Bronchial epithelial cell (primary cell): Measurements from ENCODE around the gene MDGA2. TPM values are rescaled to one million over a fixed set of nuclear protein-coding genes. Genes with fewer than 3 reads are reported as not detected.
"Not testable (repeated sequence)": the region's sequence is repeated elsewhere in the genome, so short reads cannot be mapped to it uniquely, and the experiment has no call there.

Experiments
- DNase-seq: peaks from one replicate; pipeline ENCODE4 v3.0.0-alpha.2; 2010; ENCODE audit warnings: low read depth
- FAIRE-seq: peaks from 2 replicates; lab custom pipeline; 2011; peaks lifted over from hg19 to GRCh38; lab: Jason Lieb, UNC
- H3K27me3 ChIP-seq: 2 replicates; pipeline ENCODE4 v1.5.1; 2011; ENCODE audit warnings: low read length; ENCODE audit not compliant: control insufficient read depth, insufficient read depth
- H3K36me3 ChIP-seq: 2 replicates; pipeline ENCODE4 v1.5.1; 2011; ENCODE audit warnings: low read length; ENCODE audit not compliant: control insufficient read depth, insufficient read depth
- H3K4me3 ChIP-seq: 2 replicates; pipeline ENCODE4 v1.5.1; 2011; ENCODE audit warnings: mild to moderate bottlenecking, low read depth, low read length, control low read depth
- total RNA-seq: library from RNA; depleted of rRNA; stranded (reverse); fragments of >200 nt; gene quantifications from 2 replicates; pipeline ENCODE4 v1.2.1, GENCODE V29; 2014
- TF ChIP-seq, protein P1 (sequence below): IDR thresholded peaks from 2 replicates; pipeline ENCODE4 v1.5.1; 2011; ENCODE audit warnings: mild to moderate bottlenecking, moderate library complexity, low read length, control low read depth, inconsistent platforms; ENCODE audit not compliant: insufficient read depth, severe bottlenecking

The MDGA2 gene
- total RNA-seq, 1 donor from 2014 or later, result not detected

DNA sequence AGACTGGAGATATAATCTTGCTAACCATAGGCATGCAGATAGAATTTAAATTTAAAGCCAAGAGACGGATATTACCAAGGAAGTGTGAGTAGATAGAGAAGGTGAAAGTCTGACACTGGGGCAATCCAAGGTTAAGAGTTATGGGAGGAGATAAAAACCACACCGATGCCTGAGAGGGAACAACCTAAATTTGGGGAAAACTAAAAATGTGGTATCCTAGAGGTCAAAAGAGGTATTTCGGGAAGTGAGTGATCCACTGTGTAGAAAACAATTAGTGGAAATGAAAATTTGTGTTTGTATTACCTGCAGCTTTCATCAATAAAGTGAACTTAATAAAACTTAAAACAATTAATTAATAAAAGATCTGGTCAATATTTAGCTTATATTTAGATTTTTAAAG is 754.9 kb downstream of the MDGA2 start:
- TF ChIP-seq, protein P1, sequence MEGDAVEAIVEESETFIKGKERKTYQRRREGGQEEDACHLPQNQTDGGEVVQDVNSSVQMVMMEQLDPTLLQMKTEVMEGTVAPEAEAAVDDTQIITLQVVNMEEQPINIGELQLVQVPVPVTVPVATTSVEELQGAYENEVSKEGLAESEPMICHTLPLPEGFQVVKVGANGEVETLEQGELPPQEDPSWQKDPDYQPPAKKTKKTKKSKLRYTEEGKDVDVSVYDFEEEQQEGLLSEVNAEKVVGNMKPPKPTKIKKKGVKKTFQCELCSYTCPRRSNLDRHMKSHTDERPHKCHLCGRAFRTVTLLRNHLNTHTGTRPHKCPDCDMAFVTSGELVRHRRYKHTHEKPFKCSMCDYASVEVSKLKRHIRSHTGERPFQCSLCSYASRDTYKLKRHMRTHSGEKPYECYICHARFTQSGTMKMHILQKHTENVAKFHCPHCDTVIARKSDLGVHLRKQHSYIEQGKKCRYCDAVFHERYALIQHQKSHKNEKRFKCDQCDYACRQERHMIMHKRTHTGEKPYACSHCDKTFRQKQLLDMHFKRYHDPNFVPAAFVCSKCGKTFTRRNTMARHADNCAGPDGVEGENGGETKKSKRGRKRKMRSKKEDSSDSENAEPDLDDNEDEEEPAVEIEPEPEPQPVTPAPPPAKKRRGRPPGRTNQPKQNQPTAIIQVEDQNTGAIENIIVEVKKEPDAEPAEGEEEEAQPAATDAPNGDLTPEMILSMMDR, result no peak
- Histone ChIP-seq H3K36me3 (no peaks in the 10 kb centered on the region), H3K4me3 (no peak overlapping the region), H3K27me3 (no peaks in the 10 kb centered on the region)
- no peak for DNase-seq
- FAIRE-seq, result no peak

DNA sequence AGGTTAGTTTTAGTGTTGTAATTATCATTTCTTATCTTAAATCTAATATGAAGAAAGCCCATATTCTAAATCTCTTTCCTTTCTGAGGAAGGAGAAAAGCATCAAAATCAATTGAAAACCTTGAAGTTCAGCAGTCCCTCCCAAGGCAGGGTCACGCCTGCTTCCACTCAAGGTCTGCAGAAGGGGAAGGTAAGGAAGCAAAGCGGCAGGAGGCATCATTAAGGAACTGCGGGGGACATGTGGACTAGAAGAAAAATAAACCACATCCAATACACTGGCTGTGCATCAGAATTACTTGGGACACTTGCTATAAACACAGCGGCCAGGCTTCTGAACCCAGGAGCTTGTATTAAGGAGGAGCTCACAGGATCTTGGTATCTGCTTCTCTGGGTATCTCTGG is 759.9 kb downstream of the MDGA2 start:
- not testable (repeated sequence) for FAIRE-seq, H3K27me3 ChIP-seq, H3K4me3 ChIP-seq, DNase-seq, H3K36me3 ChIP-seq

DNA sequence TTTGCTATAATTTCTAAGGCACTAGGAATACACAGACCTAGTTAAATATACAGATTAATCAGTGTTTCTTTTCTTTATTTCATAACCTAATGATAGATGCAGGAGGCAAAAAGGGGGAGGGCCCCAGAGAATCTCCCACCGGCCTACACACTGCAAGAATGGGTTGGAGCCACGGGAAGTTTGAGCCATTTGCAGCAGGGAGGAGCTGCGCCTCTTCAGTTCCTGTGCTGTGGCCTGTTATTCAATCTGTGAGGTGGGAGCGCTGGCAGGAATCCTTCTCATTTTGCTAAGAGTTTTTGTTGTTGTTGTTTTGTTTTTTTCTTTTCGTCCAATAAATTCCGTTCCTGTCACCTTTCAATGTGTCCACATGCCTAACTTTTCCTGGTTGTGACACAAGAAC is 772.6 kb downstream of the MDGA2 start:
- FAIRE-seq (no peak), DNase-seq (no peak)
- TF ChIP-seq, protein P1, result no peak
- no peaks in the 10 kb centered on the region for H3K36me3 ChIP-seq
- H3K4me3 ChIP-seq, result no peak overlapping the region
- H3K27me3 ChIP-seq, result no peaks in the 10 kb centered on the region

DNA sequence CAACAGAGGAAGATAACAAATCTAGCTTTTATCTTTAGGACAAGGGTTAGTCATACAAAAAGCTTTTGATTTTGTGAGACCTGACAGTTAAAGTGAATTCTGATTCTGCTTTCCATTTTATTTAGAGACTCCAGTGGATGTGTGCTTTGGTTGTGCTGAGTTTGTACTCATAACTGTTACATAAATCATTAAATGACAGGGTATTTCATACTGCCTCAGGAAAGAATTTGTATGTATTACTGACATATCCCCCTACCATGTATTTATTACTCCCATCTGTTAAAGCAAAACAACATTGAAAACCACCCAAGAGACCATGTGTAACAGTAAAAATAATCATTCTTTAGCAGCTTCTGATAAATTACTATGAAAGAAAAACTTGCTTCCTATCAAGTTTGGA is 780.9 kb downstream of the MDGA2 start:
- TF ChIP-seq, protein P1, result no peak
- no peak for DNase-seq
- Histone ChIP-seq H3K4me3 (no peak overlapping the region), H3K36me3 (no peaks in the 10 kb centered on the region), H3K27me3 (no peaks in the 10 kb centered on the region)
- FAIRE-seq, result no peak

DNA sequence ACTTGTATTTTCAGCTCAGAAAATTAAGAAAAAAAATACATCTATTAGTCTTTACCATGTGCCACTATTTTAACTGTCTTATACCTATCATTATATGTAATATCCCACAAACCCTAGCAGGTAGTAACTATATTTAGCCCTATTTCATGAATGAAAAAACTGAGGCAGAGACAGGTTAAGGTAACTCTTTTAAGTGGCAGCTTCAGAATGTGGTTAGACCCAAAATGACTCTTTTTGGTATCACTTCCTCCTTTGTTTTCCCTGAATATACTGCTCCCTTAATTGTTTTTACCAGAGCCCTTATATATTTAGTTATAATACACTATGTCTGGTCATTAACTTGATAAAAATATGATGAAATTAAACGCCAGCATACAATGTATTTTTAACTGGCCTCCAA is 788.3 kb downstream of the MDGA2 start:
- H3K36me3 ChIP-seq, result no peaks in the 10 kb centered on the region
- FAIRE-seq (no peak), DNase-seq (no peak)
- no peaks in the 10 kb centered on the region for H3K27me3 ChIP-seq
- TF ChIP-seq, protein P1, result no peak
- no peak overlapping the region for H3K4me3 ChIP-seq

DNA sequence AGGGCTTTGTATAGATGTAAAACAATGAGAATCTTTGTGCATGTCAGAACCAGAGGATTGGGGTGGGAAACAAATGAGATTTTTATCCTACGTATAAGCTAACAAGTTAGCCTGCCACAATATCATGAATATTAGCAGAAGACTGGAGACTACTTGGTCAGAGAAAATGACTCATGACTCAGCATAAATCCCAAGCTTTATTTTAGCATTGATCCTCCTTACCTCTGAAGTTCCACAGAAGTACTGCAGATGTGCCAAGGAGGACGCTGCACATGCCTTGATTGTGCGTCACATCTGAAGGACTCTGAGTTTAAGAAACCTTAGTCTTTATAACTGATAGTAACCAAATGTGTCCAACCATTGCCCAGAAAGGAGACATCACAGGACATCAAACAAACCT is 789.8 kb downstream of the MDGA2 start:
- Histone ChIP-seq H3K4me3 (no peak overlapping the region), H3K36me3 (no peaks in the 10 kb centered on the region), H3K27me3 (no peaks in the 10 kb centered on the region)
- no peak for DNase-seq
- FAIRE-seq, result no peak
- TF ChIP-seq, protein P1, result no peak
